GM19467 (cell line): ENCODE data around the gene IL18R1.
"Not testable (repeated sequence)": the region's sequence is repeated elsewhere in the genome, so short reads cannot be mapped to it uniquely, and the experiment has no call there.

ENCODE experiments used
- ATAC-seq: cut with Tn5 transposase; IDR thresholded peaks from one replicate; pipeline ENCODE4 v1.9.1; 2021; ENCODE audit warnings: mild to moderate bottlenecking, moderate library complexity; ENCODE audit not compliant: unreplicated experiment

IL18R1 gene, protein sequence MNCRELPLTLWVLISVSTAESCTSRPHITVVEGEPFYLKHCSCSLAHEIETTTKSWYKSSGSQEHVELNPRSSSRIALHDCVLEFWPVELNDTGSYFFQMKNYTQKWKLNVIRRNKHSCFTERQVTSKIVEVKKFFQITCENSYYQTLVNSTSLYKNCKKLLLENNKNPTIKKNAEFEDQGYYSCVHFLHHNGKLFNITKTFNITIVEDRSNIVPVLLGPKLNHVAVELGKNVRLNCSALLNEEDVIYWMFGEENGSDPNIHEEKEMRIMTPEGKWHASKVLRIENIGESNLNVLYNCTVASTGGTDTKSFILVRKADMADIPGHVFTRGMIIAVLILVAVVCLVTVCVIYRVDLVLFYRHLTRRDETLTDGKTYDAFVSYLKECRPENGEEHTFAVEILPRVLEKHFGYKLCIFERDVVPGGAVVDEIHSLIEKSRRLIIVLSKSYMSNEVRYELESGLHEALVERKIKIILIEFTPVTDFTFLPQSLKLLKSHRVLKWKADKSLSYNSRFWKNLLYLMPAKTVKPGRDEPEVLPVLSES

GRCh38 chr2:102355526-102356380 is at the start of gene IL18R1:
IL18R1 (plus strand) TSS chr2:102355796; CDS start chr2:102362661, 6,865 bp downstream.
- peak; percentile 94 for ATAC-seq

DNA sequence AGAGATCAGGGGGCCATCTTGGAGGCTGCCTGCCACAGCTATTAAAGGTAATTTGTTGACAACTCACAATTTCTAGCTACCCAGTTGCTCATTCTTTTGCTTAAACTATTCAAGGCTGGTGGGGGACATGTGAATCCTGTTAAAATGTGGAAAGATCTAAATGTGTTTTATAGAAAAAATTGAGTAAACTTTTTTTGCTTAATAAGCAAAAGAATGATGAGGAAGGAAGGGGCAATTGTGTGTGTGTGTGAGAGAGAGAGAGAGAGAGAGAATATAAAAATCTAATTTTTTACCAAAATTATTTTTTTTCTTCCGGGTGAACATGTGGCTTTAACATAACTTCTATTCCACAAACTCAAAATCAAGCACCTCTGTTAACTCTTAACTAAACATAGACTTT is 49.5 kb upstream of the IL18R1 start:
- ATAC-seq = no peak

GRCh38 chr2:102310964-102311640 is 44.5 kb upstream of the IL18R1 start, which contains the start of gene IL1RL1:
IL1RL1 (plus strand) TSS chr2:102311563; CDS start chr2:102338265, 26,702 bp downstream.
- no peak for ATAC-seq

GRCh38 chr2:102313025-102313424 is 42.6 kb upstream of the IL18R1 start:
- no peak for ATAC-seq

GRCh38 chr2:102313471-102313870 is 42.1 kb upstream of the IL18R1 start:
- ATAC-seq = no peak

DNA sequence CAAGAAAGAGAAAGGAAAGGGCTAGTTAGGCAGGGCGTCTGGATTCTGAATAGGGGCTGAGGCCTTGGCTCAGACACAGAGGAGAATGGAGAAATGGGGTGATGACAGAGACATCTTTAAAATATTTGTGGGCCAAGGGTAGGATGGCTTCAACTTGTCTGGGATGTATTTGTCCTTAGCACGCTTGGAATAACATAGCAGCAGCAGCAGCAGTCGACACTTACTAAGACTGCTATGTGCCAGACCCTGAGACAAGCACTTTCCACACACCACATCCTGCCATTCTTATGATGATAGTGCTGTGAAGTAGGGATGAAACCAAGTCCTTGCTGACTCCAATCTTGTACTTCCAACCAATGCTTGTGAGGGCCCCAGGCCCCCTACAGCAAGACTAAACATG is 41.6 kb upstream of the IL18R1 start:
- no peak for ATAC-seq

DNA sequence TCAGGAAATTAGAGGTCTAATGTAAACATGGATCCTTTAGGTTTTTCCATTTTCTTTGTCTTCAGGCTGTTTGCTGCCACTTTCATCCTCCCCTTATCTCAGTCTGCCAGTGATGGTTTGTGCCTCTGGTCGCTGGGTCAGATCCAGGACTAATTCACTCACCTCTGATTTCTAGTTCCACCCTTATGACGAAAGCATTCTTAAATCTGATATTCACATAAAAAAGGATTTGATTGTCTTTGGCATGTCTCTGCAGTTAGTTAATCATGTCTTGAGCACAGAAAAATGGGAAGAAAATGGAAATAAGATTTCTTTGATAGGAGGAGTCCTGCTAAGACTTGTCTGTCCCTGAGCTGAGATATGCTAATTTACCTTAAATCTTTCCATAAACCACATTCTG is 39.7 kb upstream of the IL18R1 start:
- ATAC-seq = no peak

DNA sequence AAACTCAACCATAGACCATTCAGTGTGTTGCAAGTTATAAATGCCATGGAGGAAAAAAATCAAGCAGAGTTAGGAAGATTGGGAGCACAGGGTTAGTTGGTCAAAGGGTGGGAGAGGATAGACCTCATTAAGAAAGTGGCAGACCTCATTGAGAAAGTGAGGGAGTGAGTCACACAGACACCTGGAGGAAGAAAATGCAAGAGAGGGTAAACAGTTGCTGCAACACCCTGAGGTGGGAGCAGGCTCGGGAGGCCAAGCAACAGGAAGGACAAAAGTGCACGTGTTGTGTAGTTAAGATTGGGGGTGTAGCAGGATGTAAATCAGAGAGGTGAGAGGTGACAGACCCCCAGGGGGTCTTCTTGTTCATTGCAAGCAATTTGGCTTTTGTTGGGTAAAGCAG is 37.9 kb upstream of the IL18R1 start:
- ATAC-seq = no peak

DNA sequence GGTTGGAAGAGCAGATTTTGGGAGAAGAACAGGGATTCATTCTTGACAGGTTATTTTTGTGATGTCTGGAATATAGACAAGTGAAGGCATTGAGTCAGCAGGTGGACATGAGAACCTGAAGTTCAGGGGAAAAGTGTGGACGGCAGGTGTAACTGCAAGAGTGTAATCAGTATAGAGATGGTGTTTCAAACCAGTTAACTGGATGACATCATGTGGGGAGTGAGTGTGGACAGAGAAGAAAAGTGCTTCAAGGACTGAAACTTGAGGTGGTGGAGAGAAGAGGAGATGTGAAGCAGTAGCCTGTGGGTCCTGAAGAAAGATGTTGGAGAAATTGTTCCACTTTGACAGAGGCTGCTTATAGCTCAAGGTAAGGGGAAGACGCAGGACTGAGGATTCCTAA is 37.2 kb upstream of the IL18R1 start:
- no peak for ATAC-seq

DNA sequence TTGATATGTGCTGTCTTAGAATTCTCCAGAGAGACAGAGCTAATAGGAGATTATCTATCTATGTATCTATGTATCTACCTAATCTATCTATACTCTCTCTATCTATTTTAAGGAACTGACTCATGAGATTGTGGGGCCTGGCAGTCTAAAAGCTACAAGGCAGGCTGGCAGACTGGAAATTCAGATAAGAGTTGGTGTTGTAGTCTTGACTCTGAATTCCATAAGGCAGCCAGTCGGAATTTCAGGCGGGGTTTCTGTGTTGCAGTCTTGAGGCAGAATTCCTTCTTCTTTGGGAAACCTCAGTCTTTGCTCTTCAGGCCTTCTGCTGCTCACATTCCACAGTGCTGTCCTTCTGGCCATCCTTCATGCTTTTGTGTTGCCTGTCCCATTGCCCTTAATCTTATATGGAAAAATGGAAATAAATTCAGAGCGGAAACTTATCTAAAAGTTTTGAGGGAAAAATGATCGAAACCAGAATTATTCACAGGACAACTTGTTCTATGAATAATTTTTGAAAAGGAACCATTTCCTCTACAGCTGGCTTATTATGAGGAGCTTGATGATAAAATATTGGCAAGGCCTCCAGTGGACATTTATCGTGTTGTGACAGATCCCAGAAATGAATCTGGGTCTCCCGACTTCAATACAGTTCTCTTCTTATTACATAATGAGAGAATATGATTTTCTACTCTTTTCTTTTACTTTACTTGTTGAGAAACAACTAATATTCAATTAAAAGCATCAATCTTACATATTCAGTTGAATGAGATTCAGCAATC is 33.5 kb upstream of the IL18R1 start:
- ATAC-seq = no peak

GRCh38 chr2:102324914-102325313 is 30.7 kb upstream of the IL18R1 start:
- not testable (repeated sequence) for ATAC-seq

- no peak for ATAC-seq
Measured at GRCh38 chr2:102331311-102331980, 24.1 kb upstream of the IL18R1 start.

DNA sequence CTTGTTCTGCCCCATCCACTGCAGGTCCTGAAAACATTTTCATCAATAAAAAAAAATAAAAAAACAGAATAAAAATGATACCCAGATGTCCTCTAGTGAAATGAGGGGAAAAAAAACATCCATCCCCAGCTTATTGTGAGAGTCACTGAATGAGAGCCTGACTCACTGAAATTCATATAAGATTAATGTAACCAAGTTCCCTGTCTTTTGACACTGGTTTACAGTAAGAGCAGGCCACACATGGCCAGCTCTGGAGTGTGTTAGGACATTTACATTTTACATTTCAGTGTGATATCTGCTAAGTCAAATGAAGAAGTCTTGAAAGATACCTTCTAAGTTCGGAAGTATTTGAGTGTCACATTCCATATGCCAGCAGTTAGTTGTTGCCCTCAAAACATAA is 21.1 kb upstream of the IL18R1 start:
- no peak for ATAC-seq

DNA sequence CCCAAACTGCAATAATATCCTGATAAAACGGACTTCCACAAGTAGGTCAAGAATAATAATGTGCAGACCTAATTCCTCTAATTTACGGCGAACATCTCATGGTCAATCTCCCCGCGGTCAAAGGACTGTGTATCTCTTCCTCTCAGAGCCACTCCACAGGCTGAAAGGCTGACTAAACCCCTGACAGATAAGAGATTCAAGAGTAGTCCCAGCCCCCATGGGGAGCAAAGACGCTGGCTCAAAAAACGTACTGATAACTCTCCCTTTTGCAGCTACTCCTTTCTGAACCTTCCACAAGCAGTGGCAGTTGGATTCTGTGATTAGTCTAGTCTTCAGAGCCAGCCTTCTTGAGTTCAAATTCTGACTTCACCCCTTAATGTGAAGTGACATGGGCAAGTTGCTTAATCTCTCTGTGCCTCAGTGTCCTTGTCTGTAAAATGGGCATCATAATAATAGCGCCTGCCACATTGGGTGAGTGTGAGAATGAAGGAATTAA is 19.7 kb upstream of the IL18R1 start:
- no peak for ATAC-seq

- no peak for ATAC-seq
Measured at GRCh38 chr2:102336502-102336945, 19.1 kb upstream of the IL18R1 start.

DNA sequence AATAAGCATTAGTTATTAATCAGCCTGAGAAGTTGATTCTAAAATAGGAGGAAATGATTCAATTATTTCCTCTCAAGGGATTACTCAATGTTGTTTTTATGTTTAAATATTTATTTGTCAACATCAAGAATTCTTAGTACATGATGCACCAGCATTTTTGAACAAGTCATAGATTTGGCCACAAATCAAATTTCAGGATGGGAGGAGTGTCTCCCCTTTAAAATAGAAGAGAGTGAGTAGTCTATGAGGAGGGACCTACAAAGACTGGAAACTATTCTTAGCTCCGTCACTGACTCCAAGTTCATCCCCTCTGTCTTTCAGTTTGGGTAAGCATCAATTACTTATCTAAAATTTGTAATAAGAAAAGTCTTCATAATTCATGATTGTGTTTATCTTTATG is 18.6 kb upstream of the IL18R1 start:
- ATAC-seq = no peak

DNA sequence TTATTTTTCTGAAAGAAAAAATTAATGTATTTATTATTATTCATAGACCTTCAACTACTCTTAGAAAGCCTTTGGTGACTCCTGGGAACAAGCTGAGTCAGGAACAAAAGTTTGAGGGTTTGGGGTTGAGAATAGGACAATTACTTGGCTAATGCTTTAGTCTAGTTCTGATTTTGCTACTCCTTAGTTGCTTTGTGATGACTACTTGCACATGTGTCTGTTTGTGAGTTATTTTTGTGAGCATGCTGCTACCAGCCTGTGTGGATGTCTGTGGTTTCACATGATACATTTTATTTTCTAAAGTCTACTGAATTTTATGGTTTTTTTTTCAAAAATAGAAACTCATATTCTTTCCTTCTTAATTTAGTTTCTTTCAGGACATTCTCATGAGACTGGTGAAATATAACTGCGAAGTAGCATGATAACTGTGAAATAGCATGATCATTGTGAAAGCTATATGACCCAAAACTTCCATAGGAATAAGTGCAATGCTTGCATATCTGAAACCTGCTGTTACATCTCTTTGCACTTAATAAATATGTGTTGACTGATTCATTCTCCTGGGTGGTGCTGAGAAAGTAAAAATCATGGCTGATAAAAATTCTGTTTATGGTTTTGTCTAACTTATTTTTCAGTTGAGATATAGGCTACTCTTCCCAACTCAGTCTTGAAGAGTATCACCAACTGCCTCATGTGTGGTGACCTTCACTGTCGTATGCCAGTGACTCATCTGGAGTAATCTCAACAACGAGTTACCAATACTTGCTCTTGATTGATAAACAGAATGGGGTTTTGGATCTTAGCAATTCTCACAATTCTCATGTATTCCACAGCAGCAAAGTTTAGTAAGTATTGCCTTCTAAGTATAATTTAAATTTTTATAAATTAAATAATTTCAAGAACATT is 17.9 kb upstream of the IL18R1 start:
- no peak for ATAC-seq

- no peak for ATAC-seq
Measured at GRCh38 chr2:102340778-102341177, 14.8 kb upstream of the IL18R1 start.
